Measurements from ENCODE around the gene GSK3B. TPM values are rescaled to one million over a fixed set of nuclear protein-coding genes. Genes with fewer than 3 reads are reported as not detected.
A peak's percentile ranks its signal among the peaks of the same experiment; 100 is the strongest.

Gene GSK3B
- total RNA-seq, 1 donor from 2014 or later = 11.8 TPM

- Histone ChIP-seq H3K9me3 (no peaks in the 10 kb centered on the region), H3K27me3 (no peaks in the 10 kb centered on the region), H3K4me1 (peaks cover 0 to 3% of the 10 kb centered on the region in 2 donors), H3K27ac (peak overlapping the region; percentile 97 to 100), H3K36me3 (no peaks in the 10 kb centered on the region), H3K4me3 (peak overlapping the region; percentile 70 to 90)
- no peak for DNase-seq (ENCODE audit: low spot score in 2 of 2)
- intact Hi-C loops (cut with DNase I) = loop anchor here (2.0 to 10.0 kb wide), 8 partner anchors 253 to 1739 kb away; partner anchors contain the start of genes CFAP91, COX17, EAF2 and GTF2E1
- TF ChIP-seq CTCF (IDR thresholded peaks at IDR 0.05) = no peak
Observed at GRCh38 chr3:120095979-120096426, 1.8 kb upstream of the GSK3B start.

GRCh38 chr3:120095226-120095978, 1.2 kb upstream of the GSK3B start:
- intact Hi-C loops (cut with DNase I) = loop anchor here (2.0 to 10.0 kb wide), 8 partner anchors 253 to 1739 kb away; partner anchors contain the start of genes CFAP91, COX17, EAF2 and GTF2E1

GRCh38 chr3:120094776-120095225, 554 bp upstream of the GSK3B start:
- DNase-seq (ENCODE audit: low spot score in 2 of 2) = peak; percentile 100
- peak overlapping the region; percentile 97 to 100 for H3K27ac ChIP-seq
- no peaks in the 10 kb centered on the region for H3K27me3 ChIP-seq
- no peaks in the 10 kb centered on the region for H3K36me3 ChIP-seq
- peaks cover 0 to 10% of the 10 kb centered on the region in 2 donors for H3K4me1 ChIP-seq
- intact Hi-C loops (cut with DNase I) = loop anchor here (1.0 to 10.0 kb wide), 13 partner anchors 66 to 1740 kb away; partner anchors contain the start of genes CFAP91, COX17, EAF2 and GOLGB1
- no peaks in the 10 kb centered on the region for H3K9me3 ChIP-seq
- H3K4me3 ChIP-seq = peak overlapping the region; percentile 70 to 90
- TF ChIP-seq CTCF (IDR thresholded peaks at IDR 0.05) = no peak

More at GRCh38 chr3:120095226-120095978, 1.2 kb upstream of the GSK3B start:
- Histone ChIP-seq H3K27me3 (no peaks in the 10 kb centered on the region), H3K27ac (peak overlapping the region; percentile 97 to 100), H3K4me1 (peaks cover 0 to 5% of the 10 kb centered on the region in 2 donors), H3K36me3 (no peaks in the 10 kb centered on the region), H3K4me3 (peak overlapping the region; percentile 70 to 90), H3K9me3 (no peaks in the 10 kb centered on the region)
- peak; percentile 70 to 96 for DNase-seq (ENCODE audit: low spot score in 2 of 2)
- no peak for TF ChIP-seq CTCF (IDR thresholded peaks at IDR 0.05)

- Histone ChIP-seq H3K36me3 (no peaks in the 10 kb centered on the region), H3K4me1 (peaks cover 0 to 22% of the 10 kb centered on the region in 2 donors), H3K4me3 (peak overlapping the region; percentile 69 to 70), H3K9me3 (no peaks in the 10 kb centered on the region), H3K27me3 (no peaks in the 10 kb centered on the region), H3K27ac (peak overlapping the region; percentile 97 to 100)
- TF ChIP-seq CTCF (IDR thresholded peaks at IDR 0.05) = no peak
- intact Hi-C loops (cut with DNase I) = loop anchor here (5.0 to 10.0 kb wide), 7 partner anchors 84 to 1741 kb away; partner anchors contain the start of genes COX17, EAF2, GOLGB1 and IQCB1
- DNase-seq (ENCODE audit: low spot score in 2 of 2) = no peak
Observed at GRCh38 chr3:120093119-120093910, 932 bp downstream of the GSK3B start.

GRCh38 chr3:120092474-120092873, 1.8 kb downstream of the GSK3B start:
- no peak for DNase-seq (ENCODE audit: low spot score in 2 of 2)
- no peaks in the 10 kb centered on the region for H3K9me3 ChIP-seq
- no peak for TF ChIP-seq CTCF (IDR thresholded peaks at IDR 0.05)
- no peak overlapping the region for H3K27ac ChIP-seq
- intact Hi-C loops (cut with DNase I) = loop anchor here (5.0 to 10.0 kb wide), 7 partner anchors 85 to 1742 kb away; partner anchors contain the start of genes COX17, EAF2, GOLGB1 and IQCB1
- H3K36me3 ChIP-seq = no peaks in the 10 kb centered on the region
- peaks cover 0 to 22% of the 10 kb centered on the region in 2 donors for H3K4me1 ChIP-seq
- peak overlapping the region; percentile 69 to 70 for H3K4me3 ChIP-seq
- H3K27me3 ChIP-seq = no peaks in the 10 kb centered on the region

All from ascending aorta (tissue), 2 donors.